Measurements from ENCODE around the gene CRLF1. TPM values are rescaled to one million over a fixed set of nuclear protein-coding genes. Genes with fewer than 3 reads are reported as not detected.

The CRLF1 gene, protein sequence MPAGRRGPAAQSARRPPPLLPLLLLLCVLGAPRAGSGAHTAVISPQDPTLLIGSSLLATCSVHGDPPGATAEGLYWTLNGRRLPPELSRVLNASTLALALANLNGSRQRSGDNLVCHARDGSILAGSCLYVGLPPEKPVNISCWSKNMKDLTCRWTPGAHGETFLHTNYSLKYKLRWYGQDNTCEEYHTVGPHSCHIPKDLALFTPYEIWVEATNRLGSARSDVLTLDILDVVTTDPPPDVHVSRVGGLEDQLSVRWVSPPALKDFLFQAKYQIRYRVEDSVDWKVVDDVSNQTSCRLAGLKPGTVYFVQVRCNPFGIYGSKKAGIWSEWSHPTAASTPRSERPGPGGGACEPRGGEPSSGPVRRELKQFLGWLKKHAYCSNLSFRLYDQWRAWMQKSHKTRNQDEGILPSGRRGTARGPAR
- 1 to 10 TPM; 3.3 to 7.7 (median 4.1) TPM for polyA plus RNA-seq (ENCODE audit: insufficient read length in 4 of 4)

DNA sequence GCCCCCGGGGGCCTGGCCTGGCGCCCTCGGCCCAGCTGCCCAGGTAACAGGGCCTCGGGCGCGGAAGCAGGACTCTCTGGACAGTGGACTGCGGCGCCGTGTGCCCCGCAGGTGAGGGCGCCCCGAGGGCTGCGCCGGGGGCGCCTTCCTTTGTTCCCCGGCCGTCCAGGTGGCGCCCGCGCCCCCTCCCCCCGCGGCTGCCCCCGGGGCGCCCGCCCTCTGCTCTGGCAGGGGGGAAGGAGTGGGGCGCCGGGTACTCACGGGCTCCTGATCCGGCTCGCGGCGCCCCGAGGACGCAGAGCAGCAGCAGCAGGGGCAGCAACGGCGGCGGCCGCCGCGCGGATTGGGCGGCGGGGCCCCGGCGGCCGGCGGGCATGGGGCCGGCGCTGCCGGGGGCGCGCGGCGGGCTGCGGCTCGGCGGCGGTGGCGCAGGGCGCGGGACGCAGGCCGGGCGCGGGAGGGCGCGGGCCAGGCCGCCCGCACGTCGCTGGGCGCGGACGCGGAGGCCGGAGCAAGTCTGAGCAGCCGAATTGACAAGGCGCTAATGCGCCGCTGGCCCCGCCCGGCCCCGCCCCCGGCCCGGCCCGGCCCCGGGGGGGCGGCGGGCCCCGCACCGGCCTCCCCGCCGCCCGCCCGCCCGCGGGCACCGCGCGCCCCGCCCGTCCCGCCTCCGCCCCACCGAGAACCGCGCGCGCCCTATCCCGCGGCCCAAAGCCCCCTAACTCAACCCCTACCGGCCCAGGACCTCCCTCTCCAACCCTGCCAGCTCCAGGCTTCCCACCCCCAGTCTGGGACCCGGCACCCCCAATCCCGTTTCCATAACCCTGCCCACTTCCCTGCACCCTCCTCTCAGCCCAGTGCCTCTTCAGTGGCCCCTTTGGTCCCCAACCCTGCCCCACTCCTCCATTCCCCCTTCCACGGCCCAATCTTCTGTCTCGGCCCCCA lies at the start of gene CRLF1:
Gene CRLF1 (minus strand): TSS at position 519 of the 945 bp plus-strand sequence. CDS start 143 bp downstream, at position 376.
- no peak for DNase-seq (ENCODE audit: low read depth in 4 of 4, low spot score in 2 of 4)

- no peak for DNase-seq (ENCODE audit: low read depth in 4 of 4, low spot score in 2 of 4)
These were observed 48.7 kb upstream of the CRLF1 start for GRCh38 chr19:18655173-18655844.

DNA sequence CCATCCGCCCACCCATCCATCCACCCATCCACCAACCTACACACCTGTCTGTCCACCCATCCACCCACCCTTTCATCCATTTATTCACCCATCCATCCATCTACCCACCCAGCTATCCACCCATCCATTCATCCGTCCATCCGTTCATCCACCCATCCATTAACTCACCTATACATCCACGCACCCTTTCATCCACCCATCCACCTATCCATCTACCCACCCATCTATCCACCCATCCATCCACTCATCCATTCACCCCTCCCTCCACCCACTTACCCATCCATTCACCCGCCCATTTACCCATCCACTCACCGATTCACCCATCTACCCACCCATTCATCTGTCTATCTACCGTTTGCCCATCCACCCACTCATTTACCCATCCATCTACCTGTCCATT lies 47.9 kb upstream of the CRLF1 start:
- no peak for DNase-seq (ENCODE audit: low read depth in 4 of 4, low spot score in 2 of 4)

GRCh38 chr19:18653853-18654252 lies 47.3 kb upstream of the CRLF1 start:
- no peak for DNase-seq (ENCODE audit: low read depth in 4 of 4, low spot score in 2 of 4)

GRCh38 chr19:18651733-18652132 lies 45.1 kb upstream of the CRLF1 start:
- no peak for DNase-seq (ENCODE audit: low read depth in 4 of 4, low spot score in 2 of 4)

GRCh38 chr19:18651300-18651699 lies 44.7 kb upstream of the CRLF1 start:
- DNase-seq (ENCODE audit: low read depth in 4 of 4, low spot score in 2 of 4): no peak

GRCh38 chr19:18650468-18651041 lies 44.0 kb upstream of the CRLF1 start:
- no peak for DNase-seq (ENCODE audit: low read depth in 4 of 4, low spot score in 2 of 4)

DNA sequence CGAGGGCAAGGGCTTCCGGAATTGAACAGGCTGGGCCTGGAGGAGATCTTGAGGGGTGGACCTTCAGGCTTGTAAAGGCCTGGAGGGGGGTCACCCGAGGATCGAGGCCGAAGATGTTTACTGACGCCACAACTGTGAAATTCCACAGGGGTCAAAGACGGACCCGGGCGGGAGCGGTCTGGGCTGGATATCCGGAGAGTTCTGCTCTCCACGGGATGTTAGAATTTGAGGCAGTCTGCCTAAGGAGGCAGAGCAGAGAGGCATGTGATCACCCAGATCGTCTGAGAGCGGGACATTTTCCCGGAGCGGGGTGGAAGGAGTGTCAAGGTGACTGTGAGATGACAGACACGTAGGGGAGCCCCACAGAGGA lies 43.4 kb upstream of the CRLF1 start:
- no peak for DNase-seq (ENCODE audit: low read depth in 4 of 4, low spot score in 2 of 4)

GRCh38 chr19:18649371-18650020 lies 42.9 kb upstream of the CRLF1 start:
- DNase-seq (ENCODE audit: low read depth in 4 of 4, low spot score in 2 of 4): no peak

- DNase-seq (ENCODE audit: low read depth in 4 of 4, low spot score in 2 of 4): no peak
These were observed 42.3 kb upstream of the CRLF1 start for GRCh38 chr19:18648973-18649315.

GRCh38 chr19:18647807-18648206 lies 41.2 kb upstream of the CRLF1 start:
- no peak for DNase-seq (ENCODE audit: low read depth in 4 of 4, low spot score in 2 of 4)

GRCh38 chr19:18647371-18647767 lies 40.8 kb upstream of the CRLF1 start:
- DNase-seq (ENCODE audit: low read depth in 4 of 4, low spot score in 2 of 4): no peak

- no peak for DNase-seq (ENCODE audit: low read depth in 4 of 4, low spot score in 2 of 4)
These were observed 40.2 kb upstream of the CRLF1 start for GRCh38 chr19:18646535-18647370.

DNA sequence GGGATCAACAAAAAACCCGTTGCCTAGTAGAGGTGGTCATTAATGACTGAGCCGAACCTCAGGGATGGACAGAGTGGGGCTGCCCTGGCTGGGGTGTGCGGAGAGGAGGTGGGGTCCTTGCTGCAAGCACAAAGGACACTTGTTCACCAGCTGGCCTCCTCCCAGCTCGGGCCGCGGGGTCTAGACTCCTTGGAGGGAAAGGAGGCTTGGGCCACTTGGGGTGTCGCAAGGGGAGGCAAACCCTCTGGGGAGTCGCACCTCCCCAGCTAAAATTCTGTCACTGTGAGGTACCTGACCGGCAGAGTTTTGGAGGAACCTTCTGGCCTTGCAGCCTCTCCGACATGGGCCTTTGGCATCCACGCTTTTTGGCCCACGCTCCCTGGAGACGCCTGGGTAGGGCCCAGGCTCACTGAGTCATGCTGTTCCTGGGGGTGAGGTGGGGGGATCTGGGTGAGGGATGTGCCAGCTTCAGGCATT lies 38.5 kb upstream of the CRLF1 start:
- DNase-seq (ENCODE audit: low read depth in 4 of 4, low spot score in 2 of 4): no peak

- DNase-seq (ENCODE audit: low read depth in 4 of 4, low spot score in 2 of 4): no peak
These were observed 37.8 kb upstream of the CRLF1 start for GRCh38 chr19:18644196-18645034.

DNA sequence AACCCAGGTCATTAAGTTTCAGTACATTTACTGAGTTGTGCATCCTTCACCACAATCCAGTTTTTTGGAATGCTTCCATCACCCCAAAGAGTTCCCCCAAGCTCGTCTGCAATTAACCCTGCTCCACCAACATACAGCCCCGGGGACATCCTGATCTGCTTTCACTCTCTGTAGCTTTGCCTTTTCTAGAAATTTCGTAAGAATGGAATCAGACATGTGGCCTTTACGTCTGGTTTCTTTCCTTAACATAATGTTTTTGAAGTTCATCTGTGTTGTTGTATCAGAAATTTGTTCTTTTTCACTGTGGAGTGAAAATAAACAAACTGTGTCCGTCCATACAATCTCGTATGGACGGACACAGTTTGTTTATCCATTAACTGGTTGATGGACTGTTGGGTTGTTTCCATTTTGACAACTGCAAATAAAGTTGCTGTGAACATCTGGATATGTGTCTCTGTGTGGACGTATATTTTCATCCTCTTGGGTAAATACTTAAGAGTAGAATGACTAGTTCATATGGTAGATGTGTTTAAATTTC lies 33.2 kb upstream of the CRLF1 start:
- no peak for DNase-seq (ENCODE audit: low read depth in 4 of 4, low spot score in 2 of 4)

GRCh38 chr19:18637673-18638630 lies 31.4 kb upstream of the CRLF1 start:
- no peak for DNase-seq (ENCODE audit: low read depth in 4 of 4, low spot score in 2 of 4)
